Measurements from ENCODE around the gene RCOR1.

GRCh38 chr14:102602421-102603292 is 10.2 kb downstream of the RCOR1 start:
- TF ChIP-seq, protein P1, sequence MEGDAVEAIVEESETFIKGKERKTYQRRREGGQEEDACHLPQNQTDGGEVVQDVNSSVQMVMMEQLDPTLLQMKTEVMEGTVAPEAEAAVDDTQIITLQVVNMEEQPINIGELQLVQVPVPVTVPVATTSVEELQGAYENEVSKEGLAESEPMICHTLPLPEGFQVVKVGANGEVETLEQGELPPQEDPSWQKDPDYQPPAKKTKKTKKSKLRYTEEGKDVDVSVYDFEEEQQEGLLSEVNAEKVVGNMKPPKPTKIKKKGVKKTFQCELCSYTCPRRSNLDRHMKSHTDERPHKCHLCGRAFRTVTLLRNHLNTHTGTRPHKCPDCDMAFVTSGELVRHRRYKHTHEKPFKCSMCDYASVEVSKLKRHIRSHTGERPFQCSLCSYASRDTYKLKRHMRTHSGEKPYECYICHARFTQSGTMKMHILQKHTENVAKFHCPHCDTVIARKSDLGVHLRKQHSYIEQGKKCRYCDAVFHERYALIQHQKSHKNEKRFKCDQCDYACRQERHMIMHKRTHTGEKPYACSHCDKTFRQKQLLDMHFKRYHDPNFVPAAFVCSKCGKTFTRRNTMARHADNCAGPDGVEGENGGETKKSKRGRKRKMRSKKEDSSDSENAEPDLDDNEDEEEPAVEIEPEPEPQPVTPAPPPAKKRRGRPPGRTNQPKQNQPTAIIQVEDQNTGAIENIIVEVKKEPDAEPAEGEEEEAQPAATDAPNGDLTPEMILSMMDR (IDR thresholded peaks at IDR 0.05; ENCODE audit: control extremely low read depth in 1 of 3, insufficient read depth in 1 of 3, low read depth in 1 of 3, low read length in 3 of 3): no peak
- TF ChIP-seq POLR2A (IDR thresholded peaks at IDR 0.05; ENCODE audit: control extremely low read depth in 1 of 2, low read depth in 2 of 2, low read length in 2 of 2) (no peak), HDAC2 (IDR thresholded peaks at IDR 0.05; ENCODE audit: borderline replicate concordance in 1 of 2, low read depth in 2 of 2, low read length in 2 of 2) (no peak), EZH2 (IDR thresholded peaks at IDR 0.05; ENCODE audit: low read depth, low read length, severe bottlenecking) (no peak), CEBPB (IDR thresholded peaks at IDR 0.05; ENCODE audit: low read depth, low read length) (no peak), TEAD4 (IDR thresholded peaks at IDR 0.05; ENCODE audit: low read depth, low read length) (no peak), USF2 (IDR thresholded peaks at IDR 0.05; ENCODE audit: low read length) (no peak)
